Endothelial cell of umbilical vein (primary cell): ENCODE results near the gene RNF144B. TPM values are rescaled to one million over a fixed set of nuclear protein-coding genes. Genes with fewer than 3 reads are reported as not detected.

Experiments
- BruUV-seq: library from RNA; stranded (reverse); fragments of 400-500 nt; replicated peaks from 2 replicates; lab custom pipeline; 2021; lab: Mats Ljungman, UMichigan
- CTCF ChIA-PET: fragments of 300-600, 350-600 bp; sonication (Branson Sonifier 250); formaldehyde crosslinking; loops from one replicate; lab custom pipeline; 2021; ENCODE audit warnings: antibody characterized with exemption, inconsistent platforms; lab: Charles Lee
- POLR2A ChIA-PET: fragments of 300-600, 350-600 bp; sonication (Branson Sonifier 250); formaldehyde crosslinking; loops from one replicate; lab custom pipeline; 2021; ENCODE audit warnings: antibody characterized with exemption, inconsistent platforms; lab: Charles Lee
- DNase-seq: peaks from one replicate; pipeline ENCODE4 v3.0.0-alpha.2; 2011; ENCODE audit warnings: low read depth, low spot score
- FAIRE-seq: peaks from 2 replicates; lab custom pipeline; 2011; peaks lifted over from hg19 to GRCh38; lab: Jason Lieb, UNC
- H2AFZ ChIP-seq: 2 replicates; pipeline ENCODE4 v1.6.0; 2012; ENCODE audit warnings: low read depth, low read length, control low read depth, inconsistent platforms
- H3K27ac ChIP-seq: 2 replicates; pipeline ENCODE4 v1.5.1; 2011; ENCODE audit warnings: low read depth, mild to moderate bottlenecking, control low read depth, low read length, moderate library complexity; ENCODE audit not compliant: insufficient read depth
- H3K27me3 ChIP-seq, 2 experiments: 2 replicates each; pipeline versions ENCODE4 v1.6.0 to v1.6.1; 2011; ENCODE audit warnings: low read length in 2 of 2, mixed read lengths in 1 of 2; ENCODE audit not compliant: control insufficient read depth in 2 of 2, insufficient read depth in 2 of 2
- H3K36me3 ChIP-seq, 2 experiments: 2 replicates in 1 of 2; 3 replicates in 1 of 2; pipeline ENCODE4 v1.5.1; 2011; ENCODE audit warnings: low read length in 2 of 2, mild to moderate bottlenecking in 1 of 2, moderate library complexity in 1 of 2; ENCODE audit not compliant: control insufficient read depth in 2 of 2, insufficient read depth in 2 of 2; ENCODE audit errors: extremely low read depth in 1 of 2
- H3K4me1 ChIP-seq: 3 replicates; pipeline ENCODE4 v1.5.1; 2011; ENCODE audit warnings: mild to moderate bottlenecking, low read length; ENCODE audit not compliant: control insufficient read depth, insufficient read depth; ENCODE audit errors: extremely low read depth
- H3K4me2 ChIP-seq: 2 replicates; pipeline ENCODE4 v1.6.1; 2011; ENCODE audit warnings: low read length, control low read depth, mixed read lengths; ENCODE audit not compliant: insufficient read depth
- H3K4me3 ChIP-seq, 3 experiments: fragments of 200-600 bp in 1 of 3; sonication (generic), shearing (Covaris generic) in 1 of 3; replicated peaks in 1 of 3; 2 replicates each; pipeline ENCODE4 v1.5.1; 2011 to 2016; ENCODE audit warnings: control low read depth in 3 of 3, low read length in 3 of 3, mild to moderate bottlenecking in 2 of 3, inconsistent platforms in 1 of 3, low read depth in 1 of 3, moderate library complexity in 1 of 3; ENCODE audit not compliant: insufficient read depth in 1 of 3
- H3K79me2 ChIP-seq: 2 replicates; pipeline ENCODE4 v1.6.0; 2012; ENCODE audit warnings: low read length, inconsistent platforms; ENCODE audit not compliant: control insufficient read depth, insufficient read depth
- H3K9ac ChIP-seq: replicated peaks from 2 replicates; pipeline ENCODE3; 2011; ENCODE audit warnings: low read length, control low read depth; ENCODE audit not compliant: insufficient read depth; ENCODE audit errors: extremely low read depth
- H3K9me1 ChIP-seq: replicated peaks from 3 replicates; pipeline ENCODE4 v1.6.0; 2011; ENCODE audit warnings: mild to moderate bottlenecking, low read length; ENCODE audit not compliant: control insufficient read depth, insufficient read depth; ENCODE audit errors: extremely low read depth
- H3K9me3 ChIP-seq: replicated peaks from 2 replicates; pipeline ENCODE4 v1.5.1; 2012; ENCODE audit warnings: low read length, inconsistent platforms; ENCODE audit not compliant: control insufficient read depth, insufficient read depth
- H4K20me1 ChIP-seq: replicated peaks from 2 replicates; pipeline ENCODE3; 2011; ENCODE audit warnings: mild to moderate bottlenecking, low read length; ENCODE audit not compliant: control insufficient read depth, insufficient read depth; ENCODE audit errors: extremely low read depth
- EZH2 ChIP-seq: IDR thresholded peaks from 2 replicates; pipeline ENCODE4 v1.6.1; 2012; ENCODE audit warnings: borderline replicate concordance, low read depth, mild to moderate bottlenecking, moderate library complexity, low read length, inconsistent platforms; ENCODE audit not compliant: severe bottlenecking
- FOS ChIP-seq: IDR thresholded peaks from 2 replicates; pipeline ENCODE4 v1.6.1; 2011; ENCODE audit warnings: mild to moderate bottlenecking, low read length, moderate library complexity, borderline replicate concordance; ENCODE audit not compliant: insufficient read depth
- GATA2 ChIP-seq: IDR thresholded peaks from 2 replicates; pipeline ENCODE4 v1.7.0; 2011; ENCODE audit warnings: low read depth, mild to moderate bottlenecking, moderate library complexity, mixed read lengths, low read length; ENCODE audit not compliant: insufficient read length, insufficient read depth
- JUN ChIP-seq: IDR thresholded peaks from 2 replicates; pipeline ENCODE4 v1.6.1; 2011; ENCODE audit warnings: borderline replicate concordance, low read depth; ENCODE audit not compliant: insufficient read length, insufficient read depth
- MYC ChIP-seq: IDR thresholded peaks from one replicate; pipeline ENCODE4 v1.6.1; 2011; ENCODE audit warnings: mild to moderate bottlenecking, low read depth, low read length
- POLR2A ChIP-seq: IDR thresholded peaks from 2 replicates; pipeline ENCODE4 v1.6.1; 2012; ENCODE audit warnings: low read depth, mild to moderate bottlenecking, control low read depth, low read length
- POLR2AphosphoS5 ChIP-seq: IDR thresholded peaks from 2 replicates; pipeline ENCODE4 v1.6.1; 2012; ENCODE audit warnings: low read depth, mild to moderate bottlenecking, control low read depth, low read length, moderate library complexity; ENCODE audit not compliant: insufficient read depth
- dilution Hi-C: fragments of 300-500 bp; cut with MboI; formaldehyde crosslinking; loops from one replicate; pipeline ENCODE4 v1.15.0; 2019; ENCODE audit warnings: low sequenced_read_pairs; ENCODE audit not compliant: extremely low pct_ligation_motif_present
- intact Hi-C: fragments of 100-400 bp; cut with micrococcal nuclease; formaldehyde crosslinking; loops from one replicate; pipeline ENCODE4 v1.10.0; 2022
- polyA plus RNA-seq, 4 experiments: library from polyadenylated mRNA; depleted of rRNA in 3 of 4; stranded (reverse) in 3 of 4; unstranded in 1 of 4; fragments of >200 nt; gene quantifications; 2 replicates each; pipeline versions ENCODE4 v1.2.1 to v1.2.3, GENCODE V29; 2011 to 2012; ENCODE audit warnings: missing spikeins in 1 of 4
- total RNA-seq: library from RNA; stranded (reverse); gene quantifications from 2 replicates; pipeline ENCODE4 v1.2.3, GENCODE V29; 2021
- TF ChIP-seq, protein P1 (sequence below): IDR thresholded peaks from 2 replicates; pipeline ENCODE4 v1.6.1; 2011; ENCODE audit not compliant: insufficient read depth, insufficient read length
- TF ChIP-seq, protein P2 (sequence below), 2 donors: IDR thresholded peaks; 1 replicate in 1 of 2; 2 replicates in 1 of 2; pipeline ENCODE4 v1.5.1; 2011; ENCODE audit warnings: low read length in 2 of 2, mild to moderate bottlenecking in 2 of 2, moderate library complexity in 2 of 2, control low read depth in 1 of 2, inconsistent platforms in 1 of 2, low read depth in 1 of 2; ENCODE audit not compliant: insufficient read depth in 1 of 2; ENCODE audit errors: extremely low read depth in 1 of 2

The RNF144B gene
- total and polyA plus RNA-seq, 2 donors (not counting 3 experiments of a cell fraction or from before 2014, with no cell fraction given), result 18.1 to 97.3 TPM

- Histone ChIP-seq H2AFZ (no peak overlapping the region), H3K9ac (no peak overlapping the region), H3K9me1 (no peaks in the 10 kb centered on the region), H3K36me3 (no peaks in the 10 kb centered on the region), H4K20me1 (no peaks in the 10 kb centered on the region), H3K9me3 (no peaks in the 10 kb centered on the region), H3K4me2 (no peak overlapping the region), H3K4me3 (no peak overlapping the region), H3K79me2 (no peaks in the 10 kb centered on the region), H3K27ac (no peak overlapping the region), H3K27me3 (no peaks in the 10 kb centered on the region), H3K4me1 (peaks cover 24% of the 10 kb centered on the region)
- FAIRE-seq (no peak), DNase-seq (no peak)
- dilution Hi-C loops (no loop called here), intact Hi-C loops (loop anchor here (5.0 kb wide), 1 partner anchor 94 kb away; no protein-coding TSS in a partner anchor)
- TF ChIP-seq, protein P1, sequence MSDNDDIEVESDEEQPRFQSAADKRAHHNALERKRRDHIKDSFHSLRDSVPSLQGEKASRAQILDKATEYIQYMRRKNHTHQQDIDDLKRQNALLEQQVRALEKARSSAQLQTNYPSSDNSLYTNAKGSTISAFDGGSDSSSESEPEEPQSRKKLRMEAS, result no peak
- TF ChIP-seq GATA2, result no peak
- TF ChIP-seq JUN, result no peak
- TF ChIP-seq POLR2AphosphoS5, result no peak
- no peak for TF ChIP-seq MYC
- TF ChIP-seq, protein P2, sequence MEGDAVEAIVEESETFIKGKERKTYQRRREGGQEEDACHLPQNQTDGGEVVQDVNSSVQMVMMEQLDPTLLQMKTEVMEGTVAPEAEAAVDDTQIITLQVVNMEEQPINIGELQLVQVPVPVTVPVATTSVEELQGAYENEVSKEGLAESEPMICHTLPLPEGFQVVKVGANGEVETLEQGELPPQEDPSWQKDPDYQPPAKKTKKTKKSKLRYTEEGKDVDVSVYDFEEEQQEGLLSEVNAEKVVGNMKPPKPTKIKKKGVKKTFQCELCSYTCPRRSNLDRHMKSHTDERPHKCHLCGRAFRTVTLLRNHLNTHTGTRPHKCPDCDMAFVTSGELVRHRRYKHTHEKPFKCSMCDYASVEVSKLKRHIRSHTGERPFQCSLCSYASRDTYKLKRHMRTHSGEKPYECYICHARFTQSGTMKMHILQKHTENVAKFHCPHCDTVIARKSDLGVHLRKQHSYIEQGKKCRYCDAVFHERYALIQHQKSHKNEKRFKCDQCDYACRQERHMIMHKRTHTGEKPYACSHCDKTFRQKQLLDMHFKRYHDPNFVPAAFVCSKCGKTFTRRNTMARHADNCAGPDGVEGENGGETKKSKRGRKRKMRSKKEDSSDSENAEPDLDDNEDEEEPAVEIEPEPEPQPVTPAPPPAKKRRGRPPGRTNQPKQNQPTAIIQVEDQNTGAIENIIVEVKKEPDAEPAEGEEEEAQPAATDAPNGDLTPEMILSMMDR (IDR thresholded peaks at IDR 0.05; ENCODE audit: extremely low read depth in 1 of 2, insufficient read depth in 1 of 2, low read depth in 1 of 2, low read length in 2 of 2), result no peak
- no peak for TF ChIP-seq EZH2
- no peak for TF ChIP-seq POLR2A
- TF ChIP-seq FOS, result no peak
- CTCF ChIA-PET, result interaction anchor here (0.5 to 7.1 kb wide), 8 partner anchors 12 to 378 kb away, joined by 3 to 93 read pairs (median 3); no protein-coding TSS in a partner anchor
- BruUV-seq, result no TSS peak
- POLR2A ChIA-PET, result no interaction called here
Measured at GRCh38 chr6:18500921-18501662, 113.9 kb downstream of the RNF144B start.
